GM18867 (cell line): ENCODE measurements around the gene GORASP1.

Experiments
- ATAC-seq: cut with Tn5 transposase; IDR thresholded peaks from one replicate; pipeline ENCODE4 v1.9.1; 2021; ENCODE audit warnings: mild to moderate bottlenecking, moderate library complexity; ENCODE audit not compliant: unreplicated experiment

GORASP1 gene

DNA sequence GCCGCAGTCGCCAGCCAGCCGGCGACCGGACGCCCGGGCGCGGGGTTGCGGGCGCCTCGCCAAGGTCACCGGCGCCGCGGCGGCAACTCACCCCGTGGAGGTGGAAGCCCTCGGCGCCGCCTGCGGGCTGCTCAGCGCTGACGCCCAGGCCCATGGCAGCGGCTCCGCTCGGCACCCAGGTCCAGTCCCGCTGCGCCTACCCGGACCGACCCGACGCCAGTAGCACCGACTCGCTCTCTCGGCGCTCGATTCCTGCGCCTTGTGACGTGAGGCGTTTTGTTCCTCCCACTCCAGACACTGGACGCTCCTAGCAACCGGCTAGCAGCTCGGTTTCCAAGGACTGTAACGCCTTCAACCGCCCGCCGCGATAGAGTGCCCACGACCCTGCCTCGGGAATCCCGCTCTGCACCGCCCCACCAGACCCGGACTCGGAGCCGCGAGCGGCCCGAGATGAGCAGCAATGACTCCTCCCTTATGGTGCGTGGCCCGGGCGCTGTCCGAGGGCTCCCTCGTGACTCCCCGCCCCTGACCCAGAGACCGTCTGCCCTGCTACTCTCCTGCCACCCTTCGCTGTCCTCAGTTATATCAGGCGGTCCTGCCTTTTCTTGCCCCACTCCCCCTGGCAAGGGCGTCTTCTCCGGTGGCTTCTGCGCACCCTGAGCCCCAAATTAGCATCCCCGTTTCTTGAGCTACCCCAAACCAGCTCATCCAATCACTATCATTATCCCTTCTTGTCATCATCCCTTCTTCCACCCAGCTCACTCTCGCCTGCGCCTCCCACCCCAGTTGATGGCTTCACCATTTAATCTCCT is at the start of gene GORASP1, which contains the start of gene TTC21A:
GORASP1 (minus strand) TSS at position 240 of the 812 bp plus-strand sequence; CDS start at position 154, 86 bp downstream.
TTC21A (plus strand) TSS at position 293 of the 812 bp plus-strand sequence; CDS start at position 451, 158 bp downstream.
- ATAC-seq = peak; percentile 65

DNA sequence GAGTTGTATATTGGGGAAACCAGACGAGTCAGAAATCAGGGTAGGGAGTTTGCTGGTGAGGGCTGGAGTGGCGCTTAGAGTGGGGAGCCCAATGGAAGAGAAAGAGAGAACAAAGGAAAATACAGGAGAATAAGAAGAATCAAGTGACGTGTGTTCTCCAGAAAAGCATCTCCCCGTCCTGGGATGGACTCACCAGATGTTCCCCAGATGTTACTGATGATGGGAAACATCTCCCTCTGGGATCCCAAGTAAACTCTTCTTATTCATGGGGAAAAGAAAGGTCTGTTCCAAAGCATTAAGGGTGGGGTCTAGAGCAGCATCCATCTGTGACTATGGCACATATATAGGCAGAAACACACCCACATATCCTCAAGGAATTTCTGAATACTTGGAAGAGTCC is 49.0 kb upstream of the GORASP1 start:
- ATAC-seq = no peak

DNA sequence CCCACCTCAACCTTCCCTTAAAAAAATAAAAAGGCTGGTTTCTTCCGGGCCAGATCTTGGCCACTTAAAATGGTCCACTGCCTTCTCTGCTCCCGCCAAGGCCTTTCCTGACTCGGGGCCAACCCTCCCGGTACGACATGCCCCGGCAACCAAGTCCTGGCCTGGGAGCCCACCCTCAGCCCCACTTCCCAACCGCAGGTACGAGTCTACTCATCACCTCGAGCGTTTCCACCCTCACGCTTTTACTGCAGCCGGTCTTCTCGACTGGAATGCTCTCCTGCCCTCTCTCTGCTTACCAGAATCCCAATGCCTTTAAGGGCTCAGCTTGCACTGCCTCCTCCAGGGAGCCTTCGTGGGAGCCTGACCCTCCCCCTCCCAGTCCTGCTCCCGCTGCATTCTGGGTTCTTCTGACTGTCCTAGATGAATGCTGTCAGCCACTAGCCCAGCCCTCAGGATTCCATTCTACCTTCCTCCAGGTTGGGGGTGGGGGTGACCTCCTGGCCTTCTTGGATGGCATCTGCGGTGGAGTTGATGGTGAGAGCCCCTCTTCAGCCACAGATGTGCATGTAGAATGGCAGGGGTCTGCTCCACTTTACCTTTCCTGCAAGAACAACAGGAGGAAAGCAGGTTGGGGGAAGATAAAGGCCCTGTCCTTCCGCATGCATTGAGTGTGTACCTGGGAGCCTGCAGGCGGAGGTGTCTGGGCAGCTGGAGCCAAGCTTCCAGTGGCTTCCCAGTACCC is 47.0 kb upstream of the GORASP1 start:
- ATAC-seq = no peak

DNA sequence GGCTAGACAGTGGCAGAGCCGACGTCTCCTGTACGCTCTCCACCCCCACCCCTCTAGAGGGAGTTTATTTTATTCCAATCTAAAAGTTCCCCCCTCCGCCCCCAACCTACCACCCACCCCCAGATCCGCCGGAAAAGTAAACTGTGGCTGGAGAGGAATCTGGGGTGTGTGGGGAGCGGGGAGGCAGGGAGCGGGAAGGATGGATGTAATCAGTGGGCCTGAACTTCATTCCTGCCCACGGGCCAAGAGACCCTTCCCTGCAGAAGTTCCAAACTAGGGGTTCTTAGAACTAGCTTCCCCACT is 46.5 kb upstream of the GORASP1 start:
- ATAC-seq = no peak

DNA sequence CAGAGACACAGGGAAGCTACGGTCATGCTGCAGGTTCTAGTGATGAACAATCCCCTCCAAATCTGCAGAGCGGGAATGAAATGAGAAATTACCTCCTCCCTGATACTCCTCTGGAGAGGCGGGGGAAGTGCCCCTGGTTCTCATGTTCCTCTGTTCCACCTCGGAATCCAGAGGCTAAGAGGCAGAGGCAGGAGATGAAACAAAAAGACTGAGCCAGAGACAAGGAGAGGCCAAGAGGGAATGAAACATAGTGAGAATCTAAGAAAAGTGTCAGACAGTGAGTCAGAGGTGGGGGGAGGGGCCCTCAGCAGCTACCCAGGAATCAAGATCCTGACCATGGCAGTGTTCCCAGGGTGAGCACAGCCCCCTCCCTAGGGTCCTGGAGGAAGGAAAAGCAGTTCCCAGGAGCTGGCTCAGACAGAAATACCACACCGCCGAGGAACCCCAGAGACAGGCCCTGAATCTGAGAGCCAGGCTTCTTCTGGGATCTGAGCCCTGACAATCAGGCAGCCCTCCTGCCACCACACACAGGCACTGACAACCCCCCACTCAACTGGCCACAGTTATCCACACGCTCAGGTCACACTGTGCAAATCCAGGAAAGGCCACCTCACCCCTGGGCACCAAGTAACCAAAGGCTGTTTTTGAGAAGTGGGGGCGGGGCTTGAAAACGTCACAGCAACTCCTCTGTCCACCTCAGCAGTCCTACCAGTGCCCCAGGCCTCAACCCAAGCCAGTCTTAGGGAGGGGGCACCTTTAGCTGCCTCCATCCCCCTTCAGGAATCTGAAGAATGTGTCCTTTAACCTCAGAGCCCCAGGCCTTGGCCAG is 43.6 kb upstream of the GORASP1 start:
- ATAC-seq = no peak

DNA sequence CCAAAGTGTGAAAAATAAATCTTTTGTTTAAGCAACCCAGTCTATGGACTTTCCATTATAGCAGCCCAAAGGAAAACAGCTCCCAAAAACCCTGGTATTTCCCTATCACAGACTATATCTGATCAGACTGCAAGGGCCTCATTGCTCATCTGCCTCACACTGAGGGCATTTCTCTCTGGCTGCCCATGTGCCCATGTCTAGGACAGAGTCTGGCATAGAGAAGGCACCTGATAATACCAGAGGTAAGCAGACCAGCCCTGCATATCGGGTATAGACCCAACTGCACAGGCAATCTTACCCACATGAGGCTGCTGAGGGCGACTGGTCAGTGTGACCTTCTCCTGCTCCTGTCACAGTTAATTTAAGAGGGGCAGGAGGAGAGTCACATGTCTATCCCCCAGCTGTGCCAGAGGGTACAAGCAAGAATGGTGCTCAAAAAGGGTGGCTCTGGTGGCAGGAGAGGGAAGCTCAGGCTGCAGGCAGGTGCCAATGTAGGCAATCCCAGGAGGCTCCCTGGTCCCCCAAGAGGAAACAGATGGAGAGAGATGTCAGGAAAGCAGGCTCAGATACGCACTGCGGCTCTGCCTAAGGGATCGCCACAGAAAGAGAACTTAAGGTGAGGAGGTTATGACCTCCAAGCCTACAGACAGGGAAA is 42.8 kb upstream of the GORASP1 start:
- no peak for ATAC-seq

DNA sequence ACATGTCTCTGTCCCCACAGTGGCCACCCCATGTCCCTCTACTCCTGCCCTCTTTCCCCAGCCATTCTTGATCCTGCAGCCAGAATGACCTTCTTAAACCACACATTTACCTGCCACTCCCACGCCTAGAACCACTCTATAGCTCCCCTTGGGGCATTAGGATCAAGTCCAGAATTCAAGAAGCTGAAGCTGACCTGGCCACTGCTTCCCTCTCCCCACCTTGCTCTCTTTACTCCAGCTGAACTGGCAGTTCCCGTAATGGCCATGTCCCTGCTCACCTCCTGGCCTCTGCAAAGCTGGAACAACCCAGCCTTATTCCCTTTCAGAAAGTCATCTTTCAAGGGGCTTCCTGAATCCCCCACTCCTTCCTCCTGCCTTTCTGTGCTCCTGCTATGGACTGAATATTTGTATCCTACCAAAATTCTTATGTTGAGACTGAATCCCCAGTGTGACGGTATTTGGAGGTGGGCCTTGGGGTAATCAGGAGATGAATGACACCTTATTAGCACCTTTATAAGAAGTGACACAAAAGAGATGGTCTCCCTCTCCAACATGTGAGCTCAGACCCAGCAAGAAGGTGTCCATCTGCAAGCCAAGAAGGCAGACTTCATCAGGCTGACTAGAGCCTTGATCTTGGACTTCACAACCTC is 42.2 kb upstream of the GORASP1 start:
- ATAC-seq = no peak

DNA sequence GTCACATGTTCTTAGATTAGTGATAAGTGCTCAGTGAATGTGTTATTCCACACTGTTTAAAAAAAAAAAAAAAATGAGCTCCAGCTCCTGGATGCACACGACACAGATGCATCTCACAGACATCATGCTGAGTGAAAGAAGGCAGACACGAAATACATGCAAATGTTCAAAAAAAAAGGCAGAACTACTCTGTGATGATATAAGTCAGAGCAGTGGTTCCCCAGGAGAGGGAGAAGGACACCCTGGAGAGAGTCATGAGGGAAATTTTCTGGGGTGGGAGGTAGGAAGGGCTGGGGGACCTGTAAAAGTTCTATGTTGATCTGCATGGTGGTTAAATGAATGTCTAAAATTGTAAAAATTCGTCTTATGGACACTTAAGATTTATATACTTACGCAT is 41.6 kb upstream of the GORASP1 start:
- no peak for ATAC-seq

DNA sequence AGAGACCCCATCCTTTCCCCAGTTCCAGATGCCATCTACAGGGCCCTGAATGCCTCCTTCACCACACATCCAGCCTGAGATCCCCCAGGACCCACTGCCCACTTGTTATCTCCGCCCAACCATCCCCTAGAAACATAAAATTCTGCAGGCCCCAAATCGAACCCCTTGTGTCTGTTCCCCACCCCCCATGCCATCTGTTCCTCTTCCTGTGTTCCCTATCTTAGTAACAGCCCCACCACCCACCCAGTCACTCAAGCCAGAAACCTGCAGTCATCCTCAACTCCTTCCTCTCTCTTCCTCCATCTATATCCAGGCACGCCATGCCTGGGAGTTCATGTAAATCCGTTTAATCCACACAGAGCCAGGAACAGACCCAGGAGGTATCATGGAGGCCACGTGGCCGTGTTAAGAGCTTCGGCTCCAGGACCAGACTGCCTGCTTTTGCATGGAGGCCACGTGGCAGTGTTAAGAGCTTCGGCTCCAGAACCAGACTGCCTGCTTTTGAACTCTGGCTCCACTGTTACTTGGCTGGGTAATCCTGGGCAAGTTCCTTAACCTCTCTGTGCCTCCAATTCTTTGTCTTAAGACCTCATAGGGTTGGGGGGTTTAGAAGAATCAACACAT is 41.1 kb upstream of the GORASP1 start:
- no peak for ATAC-seq

DNA sequence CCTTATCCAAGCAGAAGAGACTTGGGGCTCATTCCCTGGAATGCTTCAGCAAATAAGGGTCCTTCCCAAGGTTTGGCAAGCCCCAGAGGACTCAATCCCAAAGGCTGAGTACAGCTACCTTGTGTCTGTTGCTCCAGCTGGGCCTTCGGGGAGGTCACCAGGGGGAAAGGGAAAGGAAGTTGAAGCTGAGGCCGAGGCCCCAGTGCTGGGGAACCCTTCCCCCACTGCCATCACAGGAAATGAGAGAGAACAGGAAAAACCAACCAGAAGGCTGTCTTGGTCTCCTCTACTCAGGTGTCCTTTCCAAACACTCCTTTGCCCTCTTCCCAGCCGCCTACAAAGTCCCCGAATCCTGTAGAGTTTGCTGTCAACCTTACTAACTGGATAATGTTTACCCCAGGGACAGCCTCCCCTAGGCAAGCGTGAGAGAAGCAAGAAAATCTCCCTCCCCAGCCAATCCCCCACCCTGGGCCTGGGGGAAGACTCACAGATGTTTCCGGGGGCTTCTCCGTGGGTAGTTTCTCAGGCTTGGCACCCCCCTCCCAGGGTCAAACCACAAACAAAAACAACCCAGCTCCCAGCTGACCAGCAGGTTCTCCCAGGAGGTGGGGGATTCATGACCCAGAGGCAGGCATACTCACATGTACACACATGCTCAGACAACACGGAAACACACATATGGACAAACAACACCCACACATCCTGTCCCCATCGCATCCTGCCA is 40.4 kb upstream of the GORASP1 start:
- ATAC-seq = no peak

DNA sequence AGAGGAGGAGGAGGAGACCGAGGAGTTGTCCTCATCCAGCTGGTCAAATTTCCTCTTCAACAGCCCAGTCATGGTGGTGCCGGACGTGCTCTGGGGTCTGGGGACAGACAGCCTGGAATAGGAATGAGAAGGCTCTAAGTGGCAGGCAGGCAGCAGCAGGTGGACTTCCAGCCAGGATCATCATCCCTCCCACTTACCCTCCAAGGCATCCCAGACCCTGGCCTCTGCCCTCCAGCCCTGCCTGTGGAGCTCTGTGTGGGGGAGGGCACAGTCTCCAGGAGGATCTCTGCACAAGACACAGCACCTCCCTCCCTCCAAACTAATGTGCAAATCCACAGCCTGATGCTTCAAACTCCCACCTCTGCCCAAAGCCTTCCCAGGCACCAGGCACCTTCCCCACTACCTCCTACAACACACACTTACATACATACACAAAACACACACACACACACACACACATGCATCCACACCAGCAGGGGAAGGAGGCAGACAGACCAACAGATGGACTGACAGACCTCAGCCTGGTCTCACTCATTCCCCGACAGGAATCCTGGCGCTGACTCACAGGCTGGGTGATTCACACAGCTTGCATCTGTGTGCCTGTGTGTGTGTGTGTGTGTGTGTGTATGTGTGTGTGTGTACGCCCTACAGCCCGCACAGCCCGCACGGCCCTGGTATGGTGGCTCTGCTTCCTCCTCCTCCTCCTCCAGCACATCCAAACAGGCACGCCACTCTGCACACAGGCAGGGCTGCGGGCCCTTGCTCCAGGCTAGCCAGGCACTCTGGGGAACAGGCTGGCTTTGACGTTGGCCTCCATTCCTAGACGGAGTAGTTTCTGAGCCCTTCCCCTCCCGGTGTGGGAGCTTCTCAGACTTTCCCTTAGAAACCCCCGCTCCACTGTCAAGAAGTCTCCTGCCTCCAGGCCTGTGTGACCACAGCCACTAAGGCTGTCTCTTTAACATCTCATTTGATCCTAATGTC is 39.5 kb upstream of the GORASP1 start:
- ATAC-seq = no peak

DNA sequence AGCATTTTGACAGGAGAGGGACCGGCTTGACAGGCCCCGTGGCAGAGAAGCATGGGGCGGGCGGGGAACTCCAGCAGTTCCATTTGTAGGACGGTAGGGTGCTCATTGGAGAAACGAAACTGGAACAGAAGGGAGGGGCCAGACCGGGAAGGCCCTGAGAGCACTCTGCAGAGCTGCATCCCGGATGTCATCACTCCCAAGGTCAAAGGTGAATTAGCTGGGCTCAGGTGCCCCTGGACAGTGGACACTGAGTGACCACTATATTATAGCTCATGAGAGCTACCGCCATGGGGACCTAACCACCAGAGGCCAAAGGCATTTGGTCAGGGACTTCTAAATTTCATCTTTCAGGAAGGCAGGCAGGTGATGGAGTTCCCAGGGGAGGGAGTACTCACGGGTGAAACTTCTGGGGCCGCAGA is 38.7 kb upstream of the GORASP1 start:
- no peak for ATAC-seq

DNA sequence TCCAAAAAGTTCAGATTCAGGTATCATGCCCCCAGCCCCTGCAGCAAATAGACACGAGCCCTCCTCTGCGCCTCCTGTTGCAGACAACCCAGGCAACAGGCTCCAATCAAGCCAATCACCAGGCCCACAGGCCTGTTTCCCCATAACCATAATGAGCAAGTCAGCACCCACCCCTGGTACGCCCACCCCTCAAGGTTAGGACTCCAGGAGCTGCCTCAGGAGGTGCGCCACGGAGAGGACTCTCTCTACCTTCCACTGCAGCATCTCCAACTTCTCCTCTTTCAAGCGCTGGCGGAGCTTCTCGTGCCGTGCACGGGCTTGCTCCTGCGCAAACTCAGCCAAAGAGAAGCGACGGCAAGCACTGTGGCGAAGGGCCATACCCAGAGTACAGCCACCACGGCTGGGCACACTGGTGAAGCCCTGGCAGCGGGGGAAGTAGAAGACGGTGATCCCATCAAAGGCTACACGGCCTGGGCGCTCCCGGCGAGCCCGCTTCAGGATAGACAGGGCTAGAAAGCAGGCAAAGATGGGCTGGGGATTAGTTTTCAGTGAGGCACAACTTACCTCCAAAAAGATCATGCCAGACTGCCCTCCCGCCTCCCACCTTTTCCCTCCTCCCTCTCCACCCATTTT is 37.4 kb upstream of the GORASP1 start:
- ATAC-seq = no peak

DNA sequence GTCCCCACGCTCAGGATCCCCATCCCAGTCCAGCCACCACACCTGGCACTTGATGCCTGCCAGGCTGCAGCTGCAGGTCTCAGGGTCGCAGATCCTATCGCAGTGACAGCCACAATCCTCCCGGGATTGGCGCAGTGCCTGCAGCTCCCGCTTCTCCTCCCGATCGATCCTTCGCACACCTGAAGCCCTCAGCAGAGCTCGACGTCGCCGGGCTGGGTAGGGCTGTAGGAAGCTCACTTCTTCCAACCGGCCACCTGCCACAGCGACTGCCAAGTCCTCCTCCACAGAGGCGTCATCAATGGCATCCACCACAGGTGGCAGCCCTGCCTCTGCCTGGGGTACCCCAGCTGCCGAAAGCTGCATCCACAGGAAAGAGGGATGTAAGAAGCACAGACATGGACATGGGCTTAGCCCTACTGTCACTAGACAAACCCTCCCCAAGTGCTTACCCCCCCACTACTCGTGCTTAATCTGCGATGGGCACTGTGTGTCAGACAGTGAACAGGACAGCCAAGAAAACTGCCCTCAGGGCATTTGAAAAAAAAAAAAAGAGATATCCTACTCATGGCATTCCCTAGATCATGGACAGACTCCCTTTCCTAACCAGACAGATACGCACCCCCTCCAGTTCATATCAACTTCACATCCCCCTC is 36.8 kb upstream of the GORASP1 start:
- no peak for ATAC-seq

DNA sequence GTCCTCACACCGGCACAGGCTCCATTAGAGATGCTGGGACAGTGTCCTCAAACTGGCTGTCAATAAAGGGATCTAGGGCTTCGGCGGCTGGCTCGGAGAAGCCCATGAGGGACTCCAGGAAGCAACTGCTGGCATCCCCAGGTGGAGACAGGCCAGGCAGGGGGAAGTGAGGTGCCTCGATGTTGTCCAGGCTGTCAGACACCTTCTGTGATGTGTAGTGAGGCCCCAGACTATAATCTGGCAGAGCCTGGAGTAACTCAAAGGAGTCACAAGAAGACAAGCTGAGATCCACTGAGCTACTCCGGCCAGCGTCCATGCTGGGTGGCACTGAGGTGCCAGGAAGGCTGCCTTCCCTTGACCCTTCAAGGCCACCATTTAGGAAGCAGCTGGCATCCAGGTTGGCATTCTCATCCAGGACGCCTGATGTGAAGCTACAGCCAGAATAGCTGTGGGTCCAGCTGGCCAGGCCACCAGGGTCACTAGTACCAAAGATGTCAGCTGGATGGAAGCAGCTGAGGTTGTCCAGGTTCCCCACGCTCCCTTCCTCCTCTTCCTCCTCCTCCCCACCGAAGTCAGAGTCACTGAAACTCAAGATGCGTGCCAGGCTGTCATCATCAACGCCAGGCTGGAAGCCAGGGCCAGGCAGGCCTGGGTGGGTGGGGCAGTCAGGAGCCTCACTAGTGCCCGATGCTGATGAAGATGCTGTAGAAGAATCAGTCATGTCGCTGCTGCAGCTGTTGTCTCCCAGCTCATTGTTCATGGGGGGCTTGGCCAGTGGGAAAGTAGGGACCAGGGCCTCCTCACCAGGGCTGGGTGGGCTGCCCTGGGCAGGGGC is 35.8 kb upstream of the GORASP1 start:
- no peak for ATAC-seq

DNA sequence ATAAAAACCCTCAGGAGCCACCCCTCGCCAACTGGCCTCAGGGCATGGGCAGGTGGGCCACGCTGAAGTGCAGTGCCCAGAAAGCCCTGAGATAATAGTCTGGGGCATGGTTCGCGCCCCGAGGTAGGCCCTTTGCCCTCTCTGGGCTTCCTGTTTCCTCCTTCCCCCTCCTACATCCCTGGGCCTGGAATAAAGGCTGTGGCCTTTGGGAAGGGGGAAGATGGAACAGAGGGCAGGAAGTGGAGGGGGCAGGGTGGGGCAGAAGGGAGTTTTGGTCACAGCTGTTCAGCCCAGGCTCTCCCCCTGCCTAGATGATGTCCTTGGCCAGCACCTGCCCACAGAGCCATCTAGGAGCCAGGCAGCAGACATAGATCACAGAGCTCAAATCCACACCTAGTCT is 34.6 kb upstream of the GORASP1 start:
- no peak for ATAC-seq
